GM20000 (cell line): Measurements from ENCODE around the gene CDYL2.

Experiments
- DNase-seq: peaks from one replicate; pipeline ENCODE4 v3.0.0; 2012; ENCODE audit warnings: low spot score
- TF ChIP-seq, protein P1 (sequence below): IDR thresholded peaks from 2 replicates; pipeline ENCODE4 v1.5.1; 2012; ENCODE audit warnings: mild to moderate bottlenecking, control low read depth; ENCODE audit errors: extremely low read depth, missing control alignments

CDYL2 gene

DNA sequence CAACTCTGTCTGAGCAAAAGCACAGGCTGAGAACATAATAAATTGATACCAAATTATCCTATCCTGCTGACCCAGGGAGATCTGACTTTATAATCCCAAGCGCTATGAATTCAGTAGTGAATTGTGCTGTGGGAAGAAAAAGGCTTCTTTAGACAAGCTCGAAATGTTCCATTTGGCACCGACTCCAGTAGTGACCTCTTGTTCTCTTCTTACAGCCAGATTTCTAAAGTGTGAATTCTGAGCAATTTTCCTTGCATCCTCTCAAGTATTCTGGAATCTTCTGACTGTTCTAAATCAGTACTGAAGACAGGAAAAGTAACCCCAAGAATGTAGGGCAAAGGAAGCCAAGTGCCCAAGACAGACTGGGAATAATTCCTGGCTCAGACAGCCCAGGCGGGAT lies 58.2 kb downstream of the CDYL2 start:
- TF ChIP-seq, protein P1, sequence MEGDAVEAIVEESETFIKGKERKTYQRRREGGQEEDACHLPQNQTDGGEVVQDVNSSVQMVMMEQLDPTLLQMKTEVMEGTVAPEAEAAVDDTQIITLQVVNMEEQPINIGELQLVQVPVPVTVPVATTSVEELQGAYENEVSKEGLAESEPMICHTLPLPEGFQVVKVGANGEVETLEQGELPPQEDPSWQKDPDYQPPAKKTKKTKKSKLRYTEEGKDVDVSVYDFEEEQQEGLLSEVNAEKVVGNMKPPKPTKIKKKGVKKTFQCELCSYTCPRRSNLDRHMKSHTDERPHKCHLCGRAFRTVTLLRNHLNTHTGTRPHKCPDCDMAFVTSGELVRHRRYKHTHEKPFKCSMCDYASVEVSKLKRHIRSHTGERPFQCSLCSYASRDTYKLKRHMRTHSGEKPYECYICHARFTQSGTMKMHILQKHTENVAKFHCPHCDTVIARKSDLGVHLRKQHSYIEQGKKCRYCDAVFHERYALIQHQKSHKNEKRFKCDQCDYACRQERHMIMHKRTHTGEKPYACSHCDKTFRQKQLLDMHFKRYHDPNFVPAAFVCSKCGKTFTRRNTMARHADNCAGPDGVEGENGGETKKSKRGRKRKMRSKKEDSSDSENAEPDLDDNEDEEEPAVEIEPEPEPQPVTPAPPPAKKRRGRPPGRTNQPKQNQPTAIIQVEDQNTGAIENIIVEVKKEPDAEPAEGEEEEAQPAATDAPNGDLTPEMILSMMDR = no peak

GRCh38 chr16:80744856-80745255 lies 59.5 kb downstream of the CDYL2 start:
- no peak for DNase-seq

More for the DNA sequence above, 58.2 kb downstream of the CDYL2 start:
- no peak for DNase-seq

GRCh38 chr16:80743772-80744171 lies 60.6 kb downstream of the CDYL2 start:
- no peak for DNase-seq
- TF ChIP-seq, protein P1 = no peak

More at GRCh38 chr16:80744856-80745255, 59.5 kb downstream of the CDYL2 start:
- TF ChIP-seq, protein P1 = no peak

DNA sequence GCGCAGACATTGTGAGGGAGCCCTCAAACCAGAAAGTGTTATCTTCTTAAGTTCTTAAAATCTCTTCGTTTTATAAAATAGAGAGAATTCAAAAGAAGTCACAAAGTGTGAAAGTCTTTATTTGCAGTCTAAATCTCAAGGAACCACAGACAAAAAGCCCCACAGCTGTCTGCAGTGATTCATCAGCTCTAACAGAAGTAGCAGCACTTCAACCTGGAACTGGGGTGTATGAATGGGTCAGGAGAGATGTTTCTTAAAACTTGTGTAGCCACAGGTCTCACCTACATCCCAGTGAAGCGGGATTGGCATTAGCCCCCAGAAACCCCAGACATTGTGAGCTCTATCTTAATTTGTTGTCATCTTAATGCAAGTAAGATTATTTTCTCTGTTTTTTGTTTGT lies 61.1 kb downstream of the CDYL2 start:
- no peak for DNase-seq
- TF ChIP-seq, protein P1 = no peak

- DNase-seq = no peak
- TF ChIP-seq, protein P1 = no peak
Measured at GRCh38 chr16:80742331-80742730, 62.1 kb downstream of the CDYL2 start.

- no peak for DNase-seq
- TF ChIP-seq, protein P1 = no peak
Measured at GRCh38 chr16:80741724-80742123, 62.7 kb downstream of the CDYL2 start.

DNA sequence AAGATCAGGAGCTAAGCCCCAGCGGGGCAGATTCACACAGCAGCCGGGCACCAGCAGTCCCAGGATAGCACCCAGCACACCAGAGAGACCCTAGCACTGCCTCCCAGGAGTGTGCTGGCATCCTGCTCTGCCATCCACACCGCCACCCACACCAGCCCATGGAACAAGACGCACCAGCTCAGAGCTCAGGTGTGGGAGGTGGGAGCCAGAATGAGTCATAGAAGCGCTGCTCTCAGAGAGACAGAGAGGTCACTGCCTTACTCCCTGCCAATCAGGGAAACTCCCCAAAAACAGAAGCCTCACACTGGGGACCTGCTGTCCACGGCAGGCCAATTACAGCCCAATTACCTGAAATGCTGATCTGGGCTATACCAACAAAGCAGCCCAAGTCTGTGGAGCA lies 64.9 kb downstream of the CDYL2 start:
- DNase-seq = no peak

More for the DNA sequence above, 64.9 kb downstream of the CDYL2 start:
- TF ChIP-seq, protein P1 = no peak
